ENCODE measurements around the gene THBS2. TPM values are rescaled to one million over a fixed set of nuclear protein-coding genes. Genes with fewer than 3 reads are reported as not detected.
"Not testable (repeated sequence)": the region's sequence is repeated elsewhere in the genome, so short reads cannot be mapped to it uniquely, and the experiment has no call there.

THBS2 gene
- total RNA-seq, 1 donor from 2014 or later: not detected

DNA sequence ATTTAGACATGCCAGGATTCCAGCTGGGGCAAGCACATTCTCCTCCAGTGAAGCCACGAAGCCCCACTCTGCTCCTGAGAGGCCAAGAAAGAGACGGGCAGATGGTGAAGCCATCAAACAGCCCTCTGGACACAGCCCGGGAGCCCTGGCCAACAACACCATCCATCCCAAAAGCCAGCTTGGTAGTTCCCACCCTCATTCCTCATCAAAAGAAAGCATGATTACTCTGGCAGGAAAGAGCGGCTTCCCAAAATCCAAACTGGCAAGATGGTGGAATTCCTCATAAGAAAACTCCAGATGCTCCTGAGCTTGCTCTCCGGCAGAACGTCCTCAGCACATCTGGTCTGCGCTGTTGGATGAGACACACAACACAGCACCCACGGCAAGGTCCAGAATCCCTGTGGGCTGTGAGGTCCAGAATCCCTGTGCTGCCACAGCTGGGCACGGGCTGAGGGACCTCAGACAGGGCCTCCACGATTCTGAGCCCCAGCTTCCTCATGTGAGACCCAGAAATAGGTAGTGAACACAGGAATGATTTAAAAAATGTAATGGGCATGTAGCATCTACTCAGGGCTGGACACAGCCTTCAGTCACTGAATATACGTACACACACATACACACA is 52.6 kb downstream of the THBS2 start:
- H3K27me3 Mint-ChIP-seq: no peaks in the 10 kb centered on the region
- DNase-seq (ENCODE audit: low spot score, unreplicated experiment): no peak
- H3K27ac Mint-ChIP-seq: no peak overlapping the region
- H3K4me3 Mint-ChIP-seq (ENCODE audit: low read depth): no peak overlapping the region
- TF ChIP-seq, protein P1, sequence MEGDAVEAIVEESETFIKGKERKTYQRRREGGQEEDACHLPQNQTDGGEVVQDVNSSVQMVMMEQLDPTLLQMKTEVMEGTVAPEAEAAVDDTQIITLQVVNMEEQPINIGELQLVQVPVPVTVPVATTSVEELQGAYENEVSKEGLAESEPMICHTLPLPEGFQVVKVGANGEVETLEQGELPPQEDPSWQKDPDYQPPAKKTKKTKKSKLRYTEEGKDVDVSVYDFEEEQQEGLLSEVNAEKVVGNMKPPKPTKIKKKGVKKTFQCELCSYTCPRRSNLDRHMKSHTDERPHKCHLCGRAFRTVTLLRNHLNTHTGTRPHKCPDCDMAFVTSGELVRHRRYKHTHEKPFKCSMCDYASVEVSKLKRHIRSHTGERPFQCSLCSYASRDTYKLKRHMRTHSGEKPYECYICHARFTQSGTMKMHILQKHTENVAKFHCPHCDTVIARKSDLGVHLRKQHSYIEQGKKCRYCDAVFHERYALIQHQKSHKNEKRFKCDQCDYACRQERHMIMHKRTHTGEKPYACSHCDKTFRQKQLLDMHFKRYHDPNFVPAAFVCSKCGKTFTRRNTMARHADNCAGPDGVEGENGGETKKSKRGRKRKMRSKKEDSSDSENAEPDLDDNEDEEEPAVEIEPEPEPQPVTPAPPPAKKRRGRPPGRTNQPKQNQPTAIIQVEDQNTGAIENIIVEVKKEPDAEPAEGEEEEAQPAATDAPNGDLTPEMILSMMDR (IDR thresholded peaks at IDR 0.05; ENCODE audit: unreplicated experiment): no peak
- H3K36me3 Mint-ChIP-seq (ENCODE audit: insufficient read depth): no peaks in the 10 kb centered on the region
- H3K4me1 Mint-ChIP-seq (ENCODE audit: low read depth): no peaks in the 10 kb centered on the region
- no peaks in the 10 kb centered on the region for H3K9me3 Mint-ChIP-seq (ENCODE audit: low read depth)

DNA sequence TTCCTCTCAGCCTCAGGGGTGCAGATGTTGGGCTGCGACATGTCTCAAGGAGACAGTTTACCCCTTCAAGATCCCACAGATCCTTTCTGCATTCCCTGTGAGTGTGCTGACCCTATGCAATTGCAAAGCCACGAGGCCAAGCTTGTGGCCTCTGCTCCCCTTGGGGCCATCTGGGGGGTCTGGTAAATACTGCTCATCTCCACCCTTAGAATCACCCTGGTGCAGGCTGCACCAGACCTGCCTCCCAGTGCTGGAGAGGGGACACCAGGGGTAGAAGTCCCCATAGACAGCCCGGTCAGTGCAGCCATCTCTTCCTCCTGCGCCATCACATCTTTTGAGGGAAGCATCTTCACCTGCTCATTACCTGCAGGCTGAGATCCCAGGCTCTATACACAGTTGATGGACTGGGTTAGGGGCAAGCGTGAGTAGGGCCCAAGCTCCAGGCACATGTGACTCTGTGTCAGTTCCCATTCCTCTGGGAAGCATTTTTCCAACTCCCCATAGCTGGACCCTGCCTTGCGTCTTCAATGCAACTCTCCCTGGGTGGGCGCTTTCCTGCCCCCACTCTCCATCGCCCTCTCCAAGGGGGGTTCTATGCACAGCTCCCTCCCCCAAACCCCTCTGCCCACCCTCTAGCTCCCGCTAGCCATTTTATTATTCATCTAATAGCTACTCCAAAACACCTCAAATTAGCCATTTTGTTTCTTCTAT is 53.9 kb downstream of the THBS2 start:
- Mint-ChIP-seq H3K9me3 (ENCODE audit: low read depth) (no peaks in the 10 kb centered on the region), H3K27ac (no peak overlapping the region), H3K4me3 (ENCODE audit: low read depth) (no peak overlapping the region), H3K27me3 (no peaks in the 10 kb centered on the region), H3K4me1 (ENCODE audit: low read depth) (no peaks in the 10 kb centered on the region), H3K36me3 (ENCODE audit: insufficient read depth) (no peaks in the 10 kb centered on the region)
- DNase-seq (ENCODE audit: low spot score, unreplicated experiment): no peak
- TF ChIP-seq, protein P1 (IDR thresholded peaks at IDR 0.05; ENCODE audit: unreplicated experiment): no peak

DNA sequence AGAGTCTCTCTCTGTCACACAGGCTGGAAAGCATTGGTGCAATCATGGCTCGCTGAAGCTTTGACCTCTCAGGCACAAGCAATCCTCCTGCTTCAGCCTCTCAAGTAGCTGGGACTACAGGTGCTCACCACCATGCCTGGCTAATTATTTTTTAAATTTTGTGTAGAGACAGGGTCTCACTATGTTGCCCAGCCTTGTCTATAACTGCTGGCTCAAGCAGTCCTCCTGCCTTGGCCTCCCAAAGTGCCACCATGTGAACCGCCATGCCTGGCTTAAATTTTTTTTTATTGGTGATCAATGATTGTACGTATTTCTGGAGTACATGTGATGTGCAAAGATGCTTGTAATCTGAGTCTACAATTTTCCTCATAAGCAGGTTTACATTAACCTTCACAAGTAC is 54.8 kb downstream of the THBS2 start:
- no peaks in the 10 kb centered on the region for H3K4me1 Mint-ChIP-seq (ENCODE audit: low read depth)
- H3K9me3 Mint-ChIP-seq (ENCODE audit: low read depth): no peaks in the 10 kb centered on the region
- no peak for DNase-seq (ENCODE audit: low spot score, unreplicated experiment)
- H3K27ac Mint-ChIP-seq: no peak overlapping the region
- no peak overlapping the region for H3K4me3 Mint-ChIP-seq (ENCODE audit: low read depth)
- TF ChIP-seq, protein P1 (IDR thresholded peaks at IDR 0.05; ENCODE audit: unreplicated experiment): no peak
- no peaks in the 10 kb centered on the region for H3K36me3 Mint-ChIP-seq (ENCODE audit: insufficient read depth)
- H3K27me3 Mint-ChIP-seq: peaks cover under 1% of the 10 kb centered on the region

DNA sequence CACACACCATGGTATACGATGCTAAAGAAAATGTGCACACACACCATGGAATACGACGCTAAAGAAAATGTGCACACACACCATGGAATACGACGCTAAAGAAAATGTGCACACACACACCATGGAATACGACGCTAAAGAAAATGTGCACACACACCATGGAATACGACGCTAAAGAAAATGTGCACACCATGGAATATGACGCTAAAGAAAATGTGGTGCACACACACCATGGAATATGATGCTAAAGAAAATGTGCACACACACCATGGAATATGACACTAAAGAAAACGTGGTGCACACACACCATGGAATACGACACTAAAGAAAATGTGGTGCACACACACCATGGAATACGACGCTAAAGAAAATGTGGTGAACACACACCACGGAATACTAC is 55.7 kb downstream of the THBS2 start:
- not testable (repeated sequence) for H3K4me1 Mint-ChIP-seq (ENCODE audit: low read depth); H3K9me3 Mint-ChIP-seq (ENCODE audit: low read depth); DNase-seq (ENCODE audit: low spot score, unreplicated experiment); H3K4me3 Mint-ChIP-seq (ENCODE audit: low read depth); H3K27me3 Mint-ChIP-seq; H3K27ac Mint-ChIP-seq; H3K36me3 Mint-ChIP-seq (ENCODE audit: insufficient read depth)

DNA sequence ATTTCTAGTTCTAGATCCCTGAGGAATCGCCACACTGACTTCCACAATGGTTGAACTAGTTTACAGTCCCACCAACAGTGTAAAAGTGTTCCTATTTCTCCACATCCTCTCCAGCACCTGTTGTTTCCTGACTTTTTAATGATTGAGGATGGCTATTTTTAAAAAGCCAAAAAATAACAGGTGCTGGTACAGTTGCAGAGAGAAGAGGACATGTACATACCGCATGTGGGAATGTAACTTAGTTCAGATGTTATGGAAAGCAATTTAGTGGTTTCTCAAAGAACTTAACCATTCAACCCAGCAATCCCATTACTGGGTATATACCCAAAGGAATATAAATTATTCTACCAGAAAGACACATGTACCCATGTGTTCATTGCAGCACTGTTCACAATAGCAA is 57.4 kb downstream of the THBS2 start:
- not testable (repeated sequence) for H3K27me3 Mint-ChIP-seq; H3K27ac Mint-ChIP-seq; H3K4me1 Mint-ChIP-seq (ENCODE audit: low read depth); H3K4me3 Mint-ChIP-seq (ENCODE audit: low read depth); H3K9me3 Mint-ChIP-seq (ENCODE audit: low read depth); H3K36me3 Mint-ChIP-seq (ENCODE audit: insufficient read depth); DNase-seq (ENCODE audit: low spot score, unreplicated experiment)

DNA sequence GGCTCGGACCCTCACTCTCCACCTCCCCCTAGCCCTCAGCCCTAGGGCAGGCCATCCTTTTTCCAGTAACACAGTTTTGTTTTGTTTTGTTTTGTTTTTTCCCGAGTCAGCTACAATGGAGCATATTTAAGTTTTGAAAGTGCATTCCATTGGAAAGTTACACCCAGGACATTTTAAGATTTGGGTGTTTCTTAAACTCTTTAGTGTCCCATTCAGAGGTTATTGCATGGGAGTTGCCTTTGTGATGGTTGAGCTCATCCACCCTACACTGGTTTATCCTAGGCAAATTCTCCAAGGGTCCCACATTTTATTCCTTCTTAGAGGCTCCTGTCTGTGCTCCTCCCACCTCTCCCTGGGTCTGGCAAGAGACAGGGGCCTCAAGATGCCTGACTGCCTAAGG is 58.9 kb downstream of the THBS2 start:
- no peaks in the 10 kb centered on the region for H3K36me3 Mint-ChIP-seq (ENCODE audit: insufficient read depth)
- peaks cover 10% of the 10 kb centered on the region for H3K27me3 Mint-ChIP-seq
- no peak overlapping the region for H3K4me3 Mint-ChIP-seq (ENCODE audit: low read depth)
- H3K27ac Mint-ChIP-seq: no peak overlapping the region
- H3K4me1 Mint-ChIP-seq (ENCODE audit: low read depth): no peaks in the 10 kb centered on the region
- no peak for DNase-seq (ENCODE audit: low spot score, unreplicated experiment)
- TF ChIP-seq, protein P1 (IDR thresholded peaks at IDR 0.05; ENCODE audit: unreplicated experiment): no peak
- no peaks in the 10 kb centered on the region for H3K9me3 Mint-ChIP-seq (ENCODE audit: low read depth)

Measured in progenitor cell of endocrine pancreas (in vitro differentiated cells).